K562 (cell line): ENCODE results near the gene NDFIP1. TPM values are rescaled to one million over a fixed set of nuclear protein-coding genes. Genes with fewer than 3 reads are reported as not detected.
A peak's percentile ranks its signal among the peaks of the same experiment; 100 is the strongest.

Experiments
- ASH1L ChIP-seq: fragments of 450-650 bp; IDR thresholded peaks from 2 replicates; pipeline ENCODE4 v1.6.1; 2018; ENCODE audit warnings: borderline replicate concordance, mild to moderate bottlenecking, low read depth; ENCODE audit not compliant: partially characterized antibody
- BCOR ChIP-seq: fragments of 450-650 bp; IDR thresholded peaks from 2 replicates; pipeline ENCODE4 v1.6.1; 2016
- FOXP1 ChIP-seq: sonication (generic); formaldehyde crosslinking; IDR thresholded peaks from 2 replicates; pipeline ENCODE4 v1.8.0; 2022; ENCODE audit warnings: mild to moderate bottlenecking, missing genetic modification reagents
- HDAC3 ChIP-seq: fragments of 450-650 bp; IDR thresholded peaks from 2 replicates; pipeline ENCODE4 v1.6.1; 2018; ENCODE audit warnings: borderline replicate concordance, mild to moderate bottlenecking, moderate library complexity; ENCODE audit not compliant: partially characterized antibody
- MTA1 ChIP-seq: fragments of 450-650 bp; IDR thresholded peaks from 2 replicates; pipeline ENCODE4 v1.6.1; 2017; ENCODE audit warnings: borderline replicate concordance
- NR2F6 ChIP-seq: fragments of 450-650 bp; formaldehyde crosslinking; IDR thresholded peaks from 2 replicates; pipeline ENCODE4 v1.4.0; 2020; ENCODE audit warnings: mild to moderate bottlenecking
- PPARD ChIP-seq: fragments of 250-450 bp; sonication (Bioruptor Pico); IDR thresholded peaks from 2 replicates; pipeline ENCODE4 v1.8.0; 2022; ENCODE audit warnings: inconsistent platforms, mild to moderate bottlenecking, moderate library complexity
- TEAD2 ChIP-seq: fragments of 450-650 bp; IDR thresholded peaks from 2 replicates; pipeline ENCODE4 v1.6.1; 2016; ENCODE audit warnings: missing genetic modification characterization, control low read depth, missing compliant biosample characterization
- ZNF184 ChIP-seq: sonication (generic); formaldehyde crosslinking; IDR thresholded peaks from 2 replicates; pipeline ENCODE4 v1.5.0; 2020; ENCODE audit warnings: missing genetic modification reagents
- ZNF584 ChIP-seq: fragments of 200-800 bp; sonication (Bioruptor generic); IDR thresholded peaks from 2 replicates; pipeline ENCODE4 v1.6.1; 2016; ENCODE audit warnings: low read depth, mild to moderate bottlenecking, missing genetic modification characterization, missing compliant biosample characterization
- ZNF707 ChIP-seq: fragments of 250-450 bp; sonication (Bioruptor Pico); conservative IDR thresholded peaks from 2 replicates; pipeline ENCODE4 v1.8.0; 2022; ENCODE audit warnings: inconsistent platforms, mild to moderate bottlenecking, moderate library complexity
- ZNF717 ChIP-seq: fragments of 250-450 bp; sonication (Bioruptor Pico); IDR thresholded peaks from 2 replicates; pipeline ENCODE4 v1.5.0; 2021
- polyA plus RNA-seq, 8 experiments: library from polyadenylated mRNA; depleted of rRNA in 4 of 8; stranded (reverse) in 5 of 8; unstranded in 3 of 8; fragments of >200 nt; fragmentation: Nextera tagmentation in 2 of 8; fragmentation: Illumina TruSeq in 1 of 8; extraction: Ambion mirVana in 2 of 8; extraction: Trizol in 1 of 8; gene quantifications; 2 replicates each; pipeline versions ENCODE4 v1.2.1 to v1.2.3, GENCODE V29; 2011 to 2014; ENCODE audit warnings: inconsistent platforms in 1 of 8, missing spikeins in 1 of 8
- total RNA-seq, 7 experiments: library from RNA; depleted of rRNA in 6 of 7; stranded (reverse); fragments of >200 nt in 6 of 7; fragmentation: Illumina TruSeq in 2 of 7; extraction: Trizol in 2 of 7; gene quantifications; 2 replicates each; pipeline versions ENCODE4 v1.2.1 to v1.2.3, GENCODE V29; 2011 to 2021; ENCODE audit warnings: low replicate concordance in 1 of 7
- TF ChIP-seq, protein P1 (sequence below): sonication (generic); IDR thresholded peaks from 2 replicates; pipeline ENCODE4 v1.6.1; 2016
- TF ChIP-seq, protein P2 (sequence below): sonication (generic); formaldehyde crosslinking; IDR thresholded peaks from 2 replicates; pipeline ENCODE4 v1.8.1; 2023; ENCODE audit warnings: missing genetic modification reagents, mild to moderate bottlenecking, borderline replicate concordance
- TF ChIP-seq, protein P3 (sequence below): fragments of 450-650 bp; IDR thresholded peaks from 2 replicates; pipeline ENCODE4 v1.7.1; 2018; ENCODE audit warnings: mild to moderate bottlenecking, low read depth; ENCODE audit not compliant: partially characterized antibody
- TF ChIP-seq, protein P4 (sequence below): fragments of 450-650 bp; formaldehyde crosslinking; IDR thresholded peaks from 2 replicates; pipeline ENCODE4 v1.4.0; 2022; ENCODE audit warnings: mild to moderate bottlenecking, moderate library complexity

NDFIP1 gene
- total and polyA plus RNA-seq, 9 of the 15 experiments (the other 6 are each of a cell fraction or from before 2014, with no cell fraction given): 5.3 to 37.5 (median 31.9) TPM

DNA sequence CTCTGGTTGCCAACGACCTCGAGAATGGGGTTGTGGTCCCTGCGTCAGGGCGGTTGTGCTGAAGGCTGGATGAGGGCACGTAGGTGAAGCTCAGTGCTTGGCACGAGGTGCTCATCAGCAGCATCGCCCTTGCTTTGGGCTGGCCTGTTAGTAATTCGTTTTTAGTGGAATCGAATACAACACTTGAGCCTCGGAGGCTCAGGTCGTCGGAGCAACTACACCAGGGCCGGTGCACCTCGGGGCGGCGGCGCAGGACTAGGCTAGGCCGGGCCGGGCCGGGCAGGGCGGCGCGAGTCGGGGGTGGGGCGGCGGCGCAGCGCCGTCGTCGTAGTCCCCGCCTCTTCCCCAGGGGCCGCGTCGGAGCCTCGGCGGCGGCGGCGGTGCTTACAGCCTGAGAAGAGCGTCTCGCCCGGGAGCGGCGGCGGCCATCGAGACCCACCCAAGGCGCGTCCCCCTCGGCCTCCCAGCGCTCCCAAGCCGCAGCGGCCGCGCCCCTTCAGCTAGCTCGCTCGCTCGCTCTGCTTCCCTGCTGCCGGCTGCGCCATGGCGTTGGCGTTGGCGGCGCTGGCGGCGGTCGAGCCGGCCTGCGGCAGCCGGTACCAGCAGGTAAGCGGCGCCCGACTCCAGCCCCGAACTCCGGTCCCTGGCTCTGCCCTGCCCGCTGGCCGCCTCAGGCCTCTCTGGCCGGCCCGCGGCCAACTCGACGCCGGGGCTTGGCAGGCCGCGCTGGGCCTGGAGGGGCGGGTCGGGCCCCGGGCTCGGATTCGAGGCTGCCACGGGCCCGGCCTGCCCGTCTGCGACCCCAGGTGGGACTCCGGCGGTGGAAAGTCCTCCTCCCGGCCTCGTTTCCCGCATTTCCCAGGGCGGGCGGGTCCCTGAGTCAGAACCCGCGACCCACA, at the start of gene NDFIP1 (continued):
- no peak for TF ChIP-seq TEAD2 (tag)
- TF ChIP-seq ZNF707 (CRISPR knock-in tag): no peak
- TF ChIP-seq HDAC3: no peak
- peak; percentile 69 for TF ChIP-seq BCOR
- TF ChIP-seq FOXP1: peak; percentile 26
- TF ChIP-seq PPARD: no peak
- TF ChIP-seq ZNF717 (CRISPR knock-in tag): no peak
- no peak for TF ChIP-seq ASH1L
- TF ChIP-seq, protein P1, sequence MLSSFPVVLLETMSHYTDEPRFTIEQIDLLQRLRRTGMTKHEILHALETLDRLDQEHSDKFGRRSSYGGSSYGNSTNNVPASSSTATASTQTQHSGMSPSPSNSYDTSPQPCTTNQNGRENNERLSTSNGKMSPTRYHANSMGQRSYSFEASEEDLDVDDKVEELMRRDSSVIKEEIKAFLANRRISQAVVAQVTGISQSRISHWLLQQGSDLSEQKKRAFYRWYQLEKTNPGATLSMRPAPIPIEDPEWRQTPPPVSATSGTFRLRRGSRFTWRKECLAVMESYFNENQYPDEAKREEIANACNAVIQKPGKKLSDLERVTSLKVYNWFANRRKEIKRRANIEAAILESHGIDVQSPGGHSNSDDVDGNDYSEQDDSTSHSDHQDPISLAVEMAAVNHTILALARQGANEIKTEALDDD: no peak
- TF ChIP-seq, protein P2, sequence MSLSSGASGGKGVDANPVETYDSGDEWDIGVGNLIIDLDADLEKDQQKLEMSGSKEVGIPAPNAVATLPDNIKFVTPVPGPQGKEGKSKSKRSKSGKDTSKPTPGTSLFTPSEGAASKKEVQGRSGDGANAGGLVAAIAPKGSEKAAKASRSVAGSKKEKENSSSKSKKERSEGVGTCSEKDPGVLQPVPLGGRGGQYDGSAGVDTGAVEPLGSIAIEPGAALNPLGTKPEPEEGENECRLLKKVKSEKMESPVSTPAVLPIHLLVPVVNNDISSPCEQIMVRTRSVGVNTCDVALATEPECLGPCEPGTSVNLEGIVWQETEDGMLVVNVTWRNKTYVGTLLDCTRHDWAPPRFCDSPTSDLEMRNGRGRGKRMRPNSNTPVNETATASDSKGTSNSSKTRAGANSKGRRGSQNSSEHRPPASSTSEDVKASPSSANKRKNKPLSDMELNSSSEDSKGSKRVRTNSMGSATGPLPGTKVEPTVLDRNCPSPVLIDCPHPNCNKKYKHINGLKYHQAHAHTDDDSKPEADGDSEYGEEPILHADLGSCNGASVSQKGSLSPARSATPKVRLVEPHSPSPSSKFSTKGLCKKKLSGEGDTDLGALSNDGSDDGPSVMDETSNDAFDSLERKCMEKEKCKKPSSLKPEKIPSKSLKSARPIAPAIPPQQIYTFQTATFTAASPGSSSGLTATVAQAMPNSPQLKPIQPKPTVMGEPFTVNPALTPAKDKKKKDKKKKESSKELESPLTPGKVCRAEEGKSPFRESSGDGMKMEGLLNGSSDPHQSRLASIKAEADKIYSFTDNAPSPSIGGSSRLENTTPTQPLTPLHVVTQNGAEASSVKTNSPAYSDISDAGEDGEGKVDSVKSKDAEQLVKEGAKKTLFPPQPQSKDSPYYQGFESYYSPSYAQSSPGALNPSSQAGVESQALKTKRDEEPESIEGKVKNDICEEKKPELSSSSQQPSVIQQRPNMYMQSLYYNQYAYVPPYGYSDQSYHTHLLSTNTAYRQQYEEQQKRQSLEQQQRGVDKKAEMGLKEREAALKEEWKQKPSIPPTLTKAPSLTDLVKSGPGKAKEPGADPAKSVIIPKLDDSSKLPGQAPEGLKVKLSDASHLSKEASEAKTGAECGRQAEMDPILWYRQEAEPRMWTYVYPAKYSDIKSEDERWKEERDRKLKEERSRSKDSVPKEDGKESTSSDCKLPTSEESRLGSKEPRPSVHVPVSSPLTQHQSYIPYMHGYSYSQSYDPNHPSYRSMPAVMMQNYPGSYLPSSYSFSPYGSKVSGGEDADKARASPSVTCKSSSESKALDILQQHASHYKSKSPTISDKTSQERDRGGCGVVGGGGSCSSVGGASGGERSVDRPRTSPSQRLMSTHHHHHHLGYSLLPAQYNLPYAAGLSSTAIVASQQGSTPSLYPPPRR (CRISPR knock-in tag): peak; percentile 45; the same call in 1 of the 2 replicates
- no peak for TF ChIP-seq ZNF584
- no peak for TF ChIP-seq NR2F6 (CRISPR knock-in tag)
- no peak for TF ChIP-seq MTA1
- TF ChIP-seq, protein P3, sequence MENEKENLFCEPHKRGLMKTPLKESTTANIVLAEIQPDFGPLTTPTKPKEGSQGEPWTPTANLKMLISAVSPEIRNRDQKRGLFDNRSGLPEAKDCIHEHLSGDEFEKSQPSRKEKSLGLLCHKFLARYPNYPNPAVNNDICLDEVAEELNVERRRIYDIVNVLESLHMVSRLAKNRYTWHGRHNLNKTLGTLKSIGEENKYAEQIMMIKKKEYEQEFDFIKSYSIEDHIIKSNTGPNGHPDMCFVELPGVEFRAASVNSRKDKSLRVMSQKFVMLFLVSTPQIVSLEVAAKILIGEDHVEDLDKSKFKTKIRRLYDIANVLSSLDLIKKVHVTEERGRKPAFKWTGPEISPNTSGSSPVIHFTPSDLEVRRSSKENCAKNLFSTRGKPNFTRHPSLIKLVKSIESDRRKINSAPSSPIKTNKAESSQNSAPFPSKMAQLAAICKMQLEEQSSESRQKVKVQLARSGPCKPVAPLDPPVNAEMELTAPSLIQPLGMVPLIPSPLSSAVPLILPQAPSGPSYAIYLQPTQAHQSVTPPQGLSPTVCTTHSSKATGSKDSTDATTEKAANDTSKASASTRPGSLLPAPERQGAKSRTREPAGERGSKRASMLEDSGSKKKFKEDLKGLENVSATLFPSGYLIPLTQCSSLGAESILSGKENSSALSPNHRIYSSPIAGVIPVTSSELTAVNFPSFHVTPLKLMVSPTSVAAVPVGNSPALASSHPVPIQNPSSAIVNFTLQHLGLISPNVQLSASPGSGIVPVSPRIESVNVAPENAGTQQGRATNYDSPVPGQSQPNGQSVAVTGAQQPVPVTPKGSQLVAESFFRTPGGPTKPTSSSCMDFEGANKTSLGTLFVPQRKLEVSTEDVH: no peak
- TF ChIP-seq, protein P4, sequence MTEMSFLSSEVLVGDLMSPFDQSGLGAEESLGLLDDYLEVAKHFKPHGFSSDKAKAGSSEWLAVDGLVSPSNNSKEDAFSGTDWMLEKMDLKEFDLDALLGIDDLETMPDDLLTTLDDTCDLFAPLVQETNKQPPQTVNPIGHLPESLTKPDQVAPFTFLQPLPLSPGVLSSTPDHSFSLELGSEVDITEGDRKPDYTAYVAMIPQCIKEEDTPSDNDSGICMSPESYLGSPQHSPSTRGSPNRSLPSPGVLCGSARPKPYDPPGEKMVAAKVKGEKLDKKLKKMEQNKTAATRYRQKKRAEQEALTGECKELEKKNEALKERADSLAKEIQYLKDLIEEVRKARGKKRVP: no peak
- TF ChIP-seq ZNF184 (CRISPR knock-in tag): no peak
